Ovary (tissue), 9 donors: ENCODE data around the gene REEP1. TPM values are rescaled to one million over a fixed set of nuclear protein-coding genes. Genes with fewer than 3 reads are reported as not detected.

Experiments used
- DNase-seq, 5 donors: peaks; one replicate each; pipeline ENCODE4 v3.0.0-alpha.2; 2019 to 2020
- H3K27ac ChIP-seq, 2 donors: fragments of 200-600 bp; one replicate each; pipeline versions ENCODE4 v1.5.1 to v1.8.0; 2019 to 2022
- H3K27me3 ChIP-seq: fragments of 200-600 bp; one replicate; pipeline ENCODE4 v1.8.0; 2022
- H3K36me3 ChIP-seq: fragments of 200-600 bp; sonication (generic); one replicate; pipeline ENCODE4 v1.5.1; 2019
- H3K4me1 ChIP-seq: one replicate; pipeline ENCODE4 v1.8.1; 2013; ENCODE audit warnings: mild to moderate bottlenecking, moderate library complexity; ENCODE audit not compliant: insufficient read depth
- H3K4me3 ChIP-seq: fragments of 200-600 bp; sonication (generic); one replicate; pipeline ENCODE4 v1.5.1; 2017
- H3K9me3 ChIP-seq, 2 donors: fragments of 200-600 bp in 1 of 2; sonication (generic) in 1 of 2; one replicate each; pipeline versions ENCODE4 v1.5.1 to v1.8.1; 2013 to 2019; ENCODE audit warnings: mild to moderate bottlenecking in 1 of 2, moderate library complexity in 1 of 2
- EP300 ChIP-seq: sonication (generic); formaldehyde crosslinking; IDR thresholded peaks from one replicate; pipeline ENCODE4 v1.6.1; 2017; ENCODE audit warnings: antibody characterized with exemption
- POLR2A ChIP-seq: fragments of 450-650 bp; IDR thresholded peaks from one replicate; pipeline ENCODE4 v1.6.1; 2017; ENCODE audit warnings: antibody characterized with exemption, mild to moderate bottlenecking, moderate library complexity
- WGBS, 3 donors: extraction: QIAGEN DNeasy Blood & Tissue Kit in 1 of 3; methylation state at CpG; one replicate each; pipeline versions ENCODE4 v1.1.5 to v1.1.7; 2013 to 2017; 5-methylcytosine and 5-hydroxymethylcytosine counted together
- intact Hi-C, 4 donors: fragments of 100-400 bp; cut with DNase I; formaldehyde crosslinking; loops; one replicate each; pipeline versions ENCODE4 v1.11.0 to v1.15.1; 2022 to 2023
- polyA plus RNA-seq, 2 donors: library from polyadenylated mRNA; stranded (reverse); fragments of 200-250 nt in 1 of 2; fragments of 350-450 nt in 1 of 2; fragmentation: Illumina TruSeq in 1 of 2; extraction: RNeasy Lipid Tissue Mini Kit (QIAGEN cat#74804) in 1 of 2; gene quantifications; one replicate each; pipeline ENCODE4 v1.2.3, GENCODE V29; 2013 to 2014
- total RNA-seq, 7 donors: library from RNA; depleted of rRNA in 2 of 7; stranded (reverse); fragments of >200 nt in 2 of 7; fragmentation: NEBNext Ultra II Directional in 3 of 7; extraction: Animal tissue kit (Norgen Biotek cat#: 25700) in 3 of 7; gene quantifications; one replicate each; pipeline versions ENCODE4 v1.1.0 to v1.2.4, GENCODE V29; 2016 to 2023
- TF ChIP-seq, protein P1 (sequence below), 3 donors: fragments of 450-650 bp in 2 of 3; fragments of 200-600 bp in 1 of 3; IDR thresholded peaks; one replicate each; pipeline versions ENCODE4 v1.5.1 to v1.8.0; 2016 to 2022; ENCODE audit warnings: antibody characterized with exemption in 3 of 3, mild to moderate bottlenecking in 1 of 3
- donor health status: DM: no; HTN: no; CAD: no; lungs with moderate emphysema.
- donor health status: DM: no; HTN: no; CAD: no.
- donor health status: Bipolar disorder and iron deficiency.
- donor health status: DM: yes; HTN: yes; CAD: no.
- donor health status: DM: no; HTN: no; CAD: no.
- donor health status: DM: yes; HTN: yes; CAD: no.

The REEP1 gene
- total and polyA plus RNA-seq, 9 donors: 0.58 to 35.7 (median 2.0) TPM

DNA sequence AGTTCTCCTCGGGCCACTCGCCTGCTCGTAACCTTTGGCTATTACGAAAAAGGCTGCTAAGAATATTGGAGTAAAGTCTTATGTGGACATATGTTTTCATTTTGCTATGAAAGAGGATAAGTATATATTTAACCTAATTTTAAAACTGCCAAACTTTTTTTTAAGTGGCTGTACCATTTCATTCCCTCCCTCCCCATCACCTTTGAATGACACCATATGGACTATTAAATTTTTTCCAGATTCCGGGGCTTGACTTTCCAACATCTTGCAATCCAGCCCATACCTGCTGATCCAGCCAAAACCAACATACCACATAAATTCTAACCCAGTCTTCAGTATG lies 31.5 kb downstream of the REEP1 start:
- Histone ChIP-seq H3K4me3 (no peak overlapping the region), H3K4me1 (peaks cover 6% of the 10 kb centered on the region), H3K9me3 (no peaks in the 10 kb centered on the region), H3K36me3 (no peaks in the 10 kb centered on the region), H3K27ac (no peak overlapping the region), H3K27me3 (no peaks in the 10 kb centered on the region)
- TF ChIP-seq POLR2A: no peak
- no peak for TF ChIP-seq EP300
- TF ChIP-seq, protein P1, sequence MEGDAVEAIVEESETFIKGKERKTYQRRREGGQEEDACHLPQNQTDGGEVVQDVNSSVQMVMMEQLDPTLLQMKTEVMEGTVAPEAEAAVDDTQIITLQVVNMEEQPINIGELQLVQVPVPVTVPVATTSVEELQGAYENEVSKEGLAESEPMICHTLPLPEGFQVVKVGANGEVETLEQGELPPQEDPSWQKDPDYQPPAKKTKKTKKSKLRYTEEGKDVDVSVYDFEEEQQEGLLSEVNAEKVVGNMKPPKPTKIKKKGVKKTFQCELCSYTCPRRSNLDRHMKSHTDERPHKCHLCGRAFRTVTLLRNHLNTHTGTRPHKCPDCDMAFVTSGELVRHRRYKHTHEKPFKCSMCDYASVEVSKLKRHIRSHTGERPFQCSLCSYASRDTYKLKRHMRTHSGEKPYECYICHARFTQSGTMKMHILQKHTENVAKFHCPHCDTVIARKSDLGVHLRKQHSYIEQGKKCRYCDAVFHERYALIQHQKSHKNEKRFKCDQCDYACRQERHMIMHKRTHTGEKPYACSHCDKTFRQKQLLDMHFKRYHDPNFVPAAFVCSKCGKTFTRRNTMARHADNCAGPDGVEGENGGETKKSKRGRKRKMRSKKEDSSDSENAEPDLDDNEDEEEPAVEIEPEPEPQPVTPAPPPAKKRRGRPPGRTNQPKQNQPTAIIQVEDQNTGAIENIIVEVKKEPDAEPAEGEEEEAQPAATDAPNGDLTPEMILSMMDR (IDR thresholded peaks at IDR 0.05): no peak
- intact Hi-C loops: no loop called here
- WGBS, 3 donors: 58 to 79% (median 77%) methylated on average over 5 of the region's 5 CpGs
- DNase-seq: no peak

- no peak for DNase-seq
- Histone ChIP-seq H3K9me3 (no peaks in the 10 kb centered on the region), H3K4me3 (no peak overlapping the region), H3K27me3 (no peaks in the 10 kb centered on the region), H3K4me1 (peaks cover 7% of the 10 kb centered on the region), H3K36me3 (no peaks in the 10 kb centered on the region), H3K27ac (no peak overlapping the region)
- intact Hi-C loops: no loop called here
- whole genome bisulfite sequencing, 3 donors: 62 to 71% (median 67%) methylated on average over 5 of the region's 5 CpGs
- TF ChIP-seq, protein P1 (IDR thresholded peaks at IDR 0.05): no peak
- no peak for TF ChIP-seq POLR2A
- TF ChIP-seq EP300: no peak
Observed at GRCh38 chr2:86305195-86305914, 32.1 kb downstream of the REEP1 start.

DNA sequence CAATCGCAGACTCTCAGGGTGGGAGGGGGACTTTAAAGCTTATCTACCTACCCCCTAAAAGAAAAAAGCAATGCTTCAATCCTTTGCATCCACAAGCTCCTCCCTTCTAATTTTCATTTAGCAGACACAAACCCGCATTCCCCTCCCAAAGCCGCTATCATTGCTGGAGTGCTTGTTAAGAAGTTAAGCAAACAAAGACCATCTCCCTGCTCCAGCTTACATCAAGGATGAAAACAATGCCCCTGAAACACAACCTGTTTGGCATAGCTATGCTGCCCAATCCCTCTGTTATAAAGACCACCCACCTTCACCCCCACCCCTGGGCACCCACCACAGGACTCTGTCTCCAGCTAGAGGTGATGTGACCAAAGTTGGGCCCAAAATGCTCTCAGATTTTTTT lies 33.0 kb downstream of the REEP1 start:
- TF ChIP-seq POLR2A (no peak), EP300 (no peak)
- TF ChIP-seq, protein P1 (IDR thresholded peaks at IDR 0.05): no peak
- Histone ChIP-seq H3K27ac (no peak overlapping the region), H3K4me3 (no peak overlapping the region), H3K4me1 (peaks cover 9% of the 10 kb centered on the region), H3K9me3 (no peaks in the 10 kb centered on the region), H3K36me3 (no peaks in the 10 kb centered on the region), H3K27me3 (no peaks in the 10 kb centered on the region)
- WGBS, 3 donors: 82 to 94% (median 89%) methylated on average over 3 of the region's 3 CpGs
- intact Hi-C loops: no loop called here
- DNase-seq: no peak

DNA sequence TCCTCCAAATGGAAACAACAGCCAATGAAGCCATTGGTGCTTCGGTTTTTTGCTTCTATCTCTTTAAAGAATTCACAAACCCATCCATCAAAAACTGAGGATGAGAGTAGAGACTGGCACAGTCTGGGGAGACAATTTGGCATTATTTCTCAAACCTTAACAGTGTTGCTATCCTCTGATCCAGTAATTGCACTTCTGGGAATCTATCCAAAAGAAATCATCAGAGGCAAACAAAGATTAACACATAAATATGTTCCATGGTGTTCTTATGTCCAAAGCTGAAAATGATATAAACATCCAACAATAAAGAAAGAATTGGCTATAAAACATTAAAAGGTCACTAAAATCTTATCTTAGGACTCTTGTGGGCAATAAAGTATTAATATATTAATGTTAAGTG lies 35.1 kb downstream of the REEP1 start:
- Histone ChIP-seq H3K36me3 (no peaks in the 10 kb centered on the region), H3K4me1 (peaks cover 9% of the 10 kb centered on the region), H3K4me3 (no peak overlapping the region), H3K27me3 (no peaks in the 10 kb centered on the region), H3K9me3 (no peaks in the 10 kb centered on the region), H3K27ac (no peak overlapping the region)
- TF ChIP-seq EP300 (no peak), POLR2A (no peak)
- TF ChIP-seq, protein P1 (IDR thresholded peaks at IDR 0.05): no peak
- no peak for DNase-seq
- 8 to 14% (median 9%) methylated on average over 1 of the region's 1 CpG for WGBS, 3 donors
- intact Hi-C loops: no loop called here
